GM12891 (cell line): ENCODE measurements around the gene MED13L.

ENCODE experiments used
- POLR2A ChIP-seq: IDR thresholded peaks from 2 replicates; pipeline ENCODE4 v1.6.1; 2011; ENCODE audit warnings: low read depth, low read length, control low read depth
- POLR2AphosphoS5 ChIP-seq: IDR thresholded peaks from 2 replicates; pipeline ENCODE4 v1.6.1; 2011; ENCODE audit warnings: low read depth, low read length, control low read depth
- TAF1 ChIP-seq: IDR thresholded peaks from 2 replicates; pipeline ENCODE4 v1.6.1; 2011; ENCODE audit warnings: low read depth, low read length, control low read depth

DNA sequence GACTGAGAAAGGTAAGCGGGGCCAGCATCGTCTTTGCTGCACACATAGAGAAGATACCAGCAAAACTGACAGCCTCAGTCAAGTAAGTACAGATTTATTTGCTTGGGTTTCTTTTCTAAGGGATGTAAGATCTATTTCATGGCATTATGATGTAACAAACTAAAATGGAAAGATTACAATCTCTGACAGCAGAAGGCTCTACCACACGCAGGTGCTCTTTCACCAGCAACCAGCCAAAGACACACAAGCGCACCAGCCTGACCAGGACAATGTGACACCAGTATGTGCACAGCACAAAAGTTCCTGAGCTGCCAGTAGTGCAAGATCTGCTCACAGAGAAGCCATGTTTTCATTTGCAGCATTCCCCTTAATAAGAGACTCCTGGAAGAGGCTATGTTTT is 311.1 kb downstream of the MED13L start:
- TF ChIP-seq TAF1 = no peak
- TF ChIP-seq POLR2A = no peak
- TF ChIP-seq POLR2AphosphoS5 = no peak
